Endometrium (tissue), 2 donors: ENCODE measurements around the gene PARS2.

ENCODE experiments used
- FAIRE-seq: peaks from 2 replicates; lab custom pipeline; 2012; peaks lifted over from hg19 to GRCh38; lab: Jason Lieb, UNC
- donor health status: control.
- donor health status: control.

PARS2 gene

GRCh38 chr1:54774820-54775498 lies 10.6 kb upstream of the PARS2 start:
- no peak for FAIRE-seq

- no peak for FAIRE-seq
These were observed 8.6 kb upstream of the PARS2 start for GRCh38 chr1:54772951-54773350.

DNA sequence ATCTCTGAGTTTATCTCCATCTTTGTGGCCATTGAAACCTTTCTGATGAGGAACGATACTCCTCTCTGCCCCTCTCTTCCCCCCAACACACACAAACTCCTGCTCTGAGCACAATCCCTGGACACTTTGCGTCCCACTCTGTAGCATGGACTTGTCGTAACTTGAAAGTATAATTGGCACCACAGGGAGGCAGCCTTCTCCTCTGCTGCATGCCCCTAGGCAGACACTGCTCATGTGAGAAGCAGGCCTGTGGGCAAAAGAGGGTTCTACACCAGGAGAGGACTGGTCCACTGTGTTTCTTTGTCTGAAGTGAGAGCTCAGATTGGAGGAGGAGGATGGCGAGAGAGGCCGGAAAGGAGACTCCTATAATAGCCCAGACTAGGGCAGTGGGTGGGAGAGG lies 3.8 kb upstream of the PARS2 start:
- no peak for FAIRE-seq

- no peak for FAIRE-seq
These were observed 3.2 kb upstream of the PARS2 start for GRCh38 chr1:54767526-54767925.

- no peak for FAIRE-seq
These were observed 2.4 kb upstream of the PARS2 start for GRCh38 chr1:54766726-54767125.

GRCh38 chr1:54764922-54765561 lies 719 bp upstream of the PARS2 start:
- FAIRE-seq, result no peak

- FAIRE-seq, result no peak
These were observed 549 bp downstream of the PARS2 start for GRCh38 chr1:54763816-54764132.

- FAIRE-seq, result no peak
These were observed 5.5 kb downstream of the PARS2 start for GRCh38 chr1:54758678-54759348.

DNA sequence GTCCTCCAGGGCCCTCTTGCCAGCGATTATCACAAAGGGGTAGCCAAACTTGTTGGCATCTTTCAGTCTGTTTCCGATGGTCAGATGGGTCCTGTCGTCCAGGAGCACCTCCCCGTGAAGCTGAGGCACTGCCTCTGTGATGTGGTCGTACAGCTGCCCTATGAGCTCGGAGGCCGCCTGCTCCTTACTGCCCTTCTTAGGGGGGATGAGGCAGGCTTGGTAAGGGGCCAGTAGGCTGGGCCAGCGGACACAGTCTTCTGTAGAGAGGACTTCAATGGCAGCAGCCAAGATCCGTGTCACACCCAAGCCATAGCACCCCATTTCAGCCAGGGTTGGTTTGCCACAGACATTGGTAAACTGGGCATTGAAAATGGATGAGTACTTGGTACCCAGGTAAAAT lies 6.5 kb downstream of the PARS2 start:
- FAIRE-seq, result no peak

DNA sequence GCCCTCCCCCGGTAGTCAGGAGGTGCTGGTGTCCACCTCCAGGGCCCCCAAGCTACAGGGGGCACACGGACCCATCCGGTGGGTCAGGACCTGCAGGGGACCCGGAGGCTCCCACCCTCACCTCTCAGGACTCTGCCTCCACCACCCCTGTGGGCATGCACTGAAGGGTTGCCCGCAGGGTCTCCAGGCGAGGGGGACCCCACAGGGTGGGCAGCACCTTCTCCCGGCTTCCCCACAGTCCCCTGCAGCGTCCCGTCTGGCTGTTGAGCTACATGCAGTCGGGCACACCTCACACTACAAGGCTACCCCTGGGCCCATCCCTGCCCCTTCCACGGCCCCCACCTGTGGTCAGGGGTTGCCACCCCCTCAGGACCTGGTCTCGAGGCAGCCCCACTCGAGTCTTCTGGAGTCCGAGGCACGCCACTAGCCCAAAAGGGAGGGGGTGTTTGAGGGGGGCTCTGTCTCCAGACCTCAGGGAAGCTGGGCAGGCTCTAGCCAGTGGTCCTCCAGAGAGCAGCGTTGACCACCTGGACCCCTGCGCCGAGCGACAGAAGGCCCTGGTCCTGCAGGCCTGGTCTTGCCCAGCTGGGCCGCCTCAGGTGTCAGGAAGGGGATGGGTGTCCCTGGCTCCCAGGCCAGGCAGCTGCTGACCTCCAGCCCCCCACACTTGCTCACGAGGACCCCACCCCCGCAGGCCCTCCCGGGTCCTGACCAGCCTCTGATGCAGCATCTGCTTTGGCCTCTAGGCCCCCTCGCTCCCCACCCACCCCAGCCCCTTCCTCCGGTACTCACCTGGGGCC lies 9.6 kb downstream of the PARS2 start:
- FAIRE-seq, result no peak

DNA sequence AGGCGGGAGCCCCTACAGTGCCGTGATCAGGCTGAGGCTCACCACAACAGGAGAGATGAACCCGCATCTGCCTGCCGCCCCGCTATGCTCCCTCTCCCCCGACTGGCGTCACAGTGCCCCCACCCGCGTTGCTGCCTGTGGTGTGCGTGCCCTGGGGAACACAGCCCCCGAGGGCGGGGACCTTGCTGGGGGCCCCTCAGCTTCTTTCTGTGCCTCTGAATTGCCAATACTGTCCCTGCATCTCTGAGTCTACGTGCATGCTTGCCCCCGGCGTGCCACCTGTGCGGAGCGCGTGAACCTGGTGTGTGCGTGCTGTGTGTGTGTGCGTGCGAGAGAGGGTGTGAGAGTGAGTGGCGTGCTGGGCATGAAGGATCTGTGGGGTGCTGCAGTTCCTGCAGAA lies 10.3 kb downstream of the PARS2 start:
- FAIRE-seq, result no peak

DNA sequence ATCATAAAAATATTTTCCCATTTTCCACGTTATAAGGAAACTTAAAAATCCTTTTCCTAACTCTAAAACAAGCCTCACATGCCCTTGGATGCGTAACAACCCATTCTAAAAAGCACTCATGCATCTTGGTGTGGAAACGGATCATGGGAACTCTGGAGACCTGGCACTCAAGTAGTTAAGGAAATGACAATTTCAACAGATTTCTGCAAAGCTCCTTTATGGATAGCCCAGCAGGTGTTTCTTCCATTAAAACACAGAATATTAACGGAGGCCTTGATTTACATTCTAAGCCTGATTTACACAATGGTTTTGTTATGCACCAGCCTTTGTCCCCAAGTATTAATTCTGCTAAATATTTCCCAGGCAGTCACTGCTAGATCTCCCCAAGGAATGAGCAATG lies 12.9 kb downstream of the PARS2 start:
- FAIRE-seq, result no peak

- FAIRE-seq, result no peak
These were observed 13.7 kb downstream of the PARS2 start for GRCh38 chr1:54750596-54750995.

DNA sequence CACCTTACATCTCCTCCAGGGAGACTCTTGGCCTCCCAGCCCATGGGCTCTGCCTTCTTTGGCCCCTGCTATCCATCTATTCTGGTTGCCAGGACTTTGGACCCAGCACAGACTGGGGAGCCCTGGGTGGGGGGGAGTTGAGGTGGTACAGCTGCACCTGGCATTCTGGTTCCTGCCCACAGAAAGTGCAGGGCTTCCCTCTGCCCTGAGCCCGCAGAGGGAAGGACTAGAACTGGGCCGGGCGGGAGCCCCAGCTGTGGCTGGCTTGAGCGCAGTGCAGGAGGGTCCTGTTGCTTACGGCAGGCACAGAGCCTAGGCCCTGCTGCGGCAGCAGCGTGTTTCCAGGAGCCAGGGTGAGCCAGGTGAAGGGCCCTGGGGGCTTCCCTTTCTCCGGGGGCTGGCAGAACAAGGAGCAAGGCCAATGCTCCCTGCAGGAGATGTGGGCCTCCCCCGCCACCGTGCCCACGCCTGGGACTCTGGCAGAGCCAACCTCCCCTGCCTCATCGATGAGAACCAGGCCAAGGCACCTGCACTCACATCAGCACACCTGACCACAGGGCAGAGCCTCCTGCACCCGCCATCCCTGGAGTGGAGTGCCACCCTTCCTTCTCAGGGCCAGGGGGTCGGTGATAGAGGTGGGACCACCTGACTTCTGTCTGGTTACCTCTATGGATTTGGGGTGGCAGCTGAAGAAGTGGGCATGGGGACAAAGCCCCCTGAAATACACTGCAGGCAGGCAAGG lies 16.1 kb downstream of the PARS2 start:
- FAIRE-seq, result no peak

- FAIRE-seq, result no peak
These were observed 18.5 kb downstream of the PARS2 start for GRCh38 chr1:54745864-54746263.

- FAIRE-seq, result no peak
These were observed 19.0 kb downstream of the PARS2 start for GRCh38 chr1:54745274-54745673.

GRCh38 chr1:54744696-54745095 lies 19.6 kb downstream of the PARS2 start:
- FAIRE-seq, result no peak

GRCh38 chr1:54743416-54744226 lies 20.7 kb downstream of the PARS2 start:
- FAIRE-seq, result no peak

DNA sequence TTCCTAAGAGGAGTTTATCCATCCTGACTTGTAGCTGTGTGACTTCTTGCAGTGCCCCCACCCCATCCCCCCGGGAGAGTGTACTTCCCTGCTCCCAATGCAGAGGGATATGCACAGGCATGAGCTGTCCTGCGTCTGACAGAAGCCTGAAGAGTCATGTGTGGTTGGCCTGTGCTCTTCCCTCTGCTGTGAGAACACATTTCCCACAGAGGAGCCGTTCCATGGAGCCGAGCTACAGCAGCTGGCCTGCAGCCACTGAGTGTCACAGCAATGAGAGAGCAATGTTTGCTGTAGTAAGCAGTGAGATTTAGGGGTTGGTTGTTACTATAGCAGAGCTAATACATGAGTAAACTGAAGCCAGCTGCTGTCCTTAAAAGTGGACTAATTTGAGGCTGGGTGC lies 22.0 kb downstream of the PARS2 start:
- FAIRE-seq, result no peak

GRCh38 chr1:54741531-54741930 lies 22.8 kb downstream of the PARS2 start:
- no peak for FAIRE-seq

DNA sequence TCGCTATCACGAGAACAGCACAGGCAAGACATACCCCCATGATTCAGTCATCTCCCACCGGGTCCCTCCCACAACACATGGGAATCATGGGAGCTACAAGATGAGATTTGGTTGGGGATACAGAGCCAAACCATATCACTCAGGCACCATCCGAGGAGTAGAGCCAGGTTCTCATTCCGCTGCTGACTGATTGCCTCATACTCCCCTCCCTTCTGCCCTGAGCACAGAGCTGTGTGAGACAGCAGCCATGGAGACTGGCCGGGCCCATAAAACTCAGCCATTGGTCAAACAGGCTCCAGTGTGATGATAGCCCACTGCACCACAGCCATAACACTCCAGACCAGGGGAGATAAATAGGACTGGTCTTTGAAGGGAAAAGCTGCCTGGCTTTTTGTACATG lies 26.1 kb downstream of the PARS2 start:
- no peak for FAIRE-seq
